GM12878 (cell line): Measurements from ENCODE around the gene CAMTA1. TPM values are rescaled to one million over a fixed set of nuclear protein-coding genes. Genes with fewer than 3 reads are reported as not detected.

Experiments
- ASH2L ChIP-seq: fragments of 300-600, 200-600 bp; sonication (generic); IDR thresholded peaks from 2 replicates; pipeline ENCODE4 v1.6.1; 2017; ENCODE audit warnings: low read depth, mild to moderate bottlenecking, borderline replicate concordance
- BMI1 ChIP-seq: fragments of 450-650 bp; IDR thresholded peaks from 2 replicates; pipeline ENCODE4 v1.6.1; 2016; ENCODE audit warnings: mild to moderate bottlenecking, moderate library complexity, borderline replicate concordance
- CBX3 ChIP-seq: fragments of 200-600 bp; sonication (generic); IDR thresholded peaks from 2 replicates; pipeline ENCODE4 v1.6.1; 2016; ENCODE audit warnings: low read depth, borderline replicate concordance
- CHD1 ChIP-seq: IDR thresholded peaks from 2 replicates; pipeline ENCODE4 v1.6.1; 2012; ENCODE audit warnings: low read depth, low read length, improper control_type of control experiment
- ETV6 ChIP-seq, 2 experiments: fragments of 450-650 bp in 1 of 2; IDR thresholded peaks in 1 of 2; conservative IDR thresholded peaks in 1 of 2; 2 replicates each; pipeline ENCODE4 v1.6.1; 2014; ENCODE audit warnings: antibody characterized with exemption in 1 of 2, borderline replicate concordance in 1 of 2, low read depth in 1 of 2, mild to moderate bottlenecking in 1 of 2, moderate library complexity in 1 of 2
- MYC ChIP-seq: IDR thresholded peaks from 2 replicates; pipeline ENCODE4 v1.6.1; 2011; ENCODE audit warnings: mild to moderate bottlenecking, low read length, moderate library complexity, inconsistent platforms; ENCODE audit not compliant: insufficient read depth, insufficient replicate concordance, insufficient read length, severe bottlenecking
- NFXL1 ChIP-seq: fragments of 450-650 bp; IDR thresholded peaks from 2 replicates; pipeline ENCODE4 v1.6.1; 2017; ENCODE audit warnings: antibody characterized with exemption, mild to moderate bottlenecking, borderline replicate concordance
- NFYB ChIP-seq: IDR thresholded peaks from 2 replicates; pipeline ENCODE4 v1.6.1; 2011; ENCODE audit warnings: low read depth, mild to moderate bottlenecking, low read length, improper control_type of control experiment, moderate library complexity; ENCODE audit not compliant: insufficient read depth
- NKRF ChIP-seq: fragments of 450-650 bp; conservative IDR thresholded peaks from 2 replicates; pipeline ENCODE4 v1.6.1; 2017; ENCODE audit warnings: mild to moderate bottlenecking, moderate library complexity
- polyA plus RNA-seq, 11 experiments: library from polyadenylated mRNA; depleted of rRNA in 4 of 11; unstranded in 6 of 11; stranded (reverse) in 5 of 11; fragments of >200 nt; fragmentation: Nextera tagmentation in 4 of 11; fragmentation: Illumina TruSeq in 1 of 11; extraction: Ambion mirVana in 4 of 11; extraction: Trizol in 1 of 11; gene quantifications; 1 replicate in 1 of 11; 2 replicates in 10 of 11; pipeline versions ENCODE4 v1.2.1 to v1.2.3, GENCODE V29; 2011 to 2016; ENCODE audit warnings: inconsistent platforms in 2 of 11, missing spikeins in 2 of 11, low read depth in 1 of 11
- total RNA-seq, 4 experiments: library from RNA; depleted of rRNA in 3 of 4; stranded (reverse); fragments of >200 nt in 3 of 4; fragmentation: Illumina TruSeq in 1 of 4; extraction: Trizol in 1 of 4; gene quantifications; 2 replicates each; pipeline versions ENCODE4 v1.2.1 to v1.2.3, GENCODE V29; 2013 to 2021
- TF ChIP-seq, protein P1 (sequence below): IDR thresholded peaks from 2 replicates; pipeline ENCODE4 v1.6.1; 2011; ENCODE audit warnings: mild to moderate bottlenecking, low read depth, low read length, moderate library complexity; ENCODE audit not compliant: insufficient replicate concordance
- TF ChIP-seq, protein P2 (sequence below): fragments of 450-650 bp; formaldehyde crosslinking; IDR thresholded peaks from 2 replicates; pipeline ENCODE4 v1.5.0; 2022; ENCODE audit warnings: mild to moderate bottlenecking, missing genetic modification characterization

The CAMTA1 gene
- total and polyA plus RNA-seq, 10 of the 15 experiments (the other 5 are each of a cell fraction or from before 2014, with no cell fraction given) = 37.7 to 148 (median 76.4) TPM

GRCh38 chr1:6979003-6979613, 193.9 kb downstream of the CAMTA1 start (continued):
- TF ChIP-seq NKRF (no peak), CHD1 (no peak), NFYB (no peak), CBX3 (no peak), ASH2L (no peak), MYC (no peak), BMI1 (no peak), ETV6 (conservative IDR thresholded peaks at IDR 0.05 in 1 of 2, IDR thresholded peaks at IDR 0.05 in 1 of 2; ENCODE audit: borderline replicate concordance in 1 of 2, low read depth in 1 of 2) (no peak), NFXL1 (no peak)
- TF ChIP-seq, protein P1, sequence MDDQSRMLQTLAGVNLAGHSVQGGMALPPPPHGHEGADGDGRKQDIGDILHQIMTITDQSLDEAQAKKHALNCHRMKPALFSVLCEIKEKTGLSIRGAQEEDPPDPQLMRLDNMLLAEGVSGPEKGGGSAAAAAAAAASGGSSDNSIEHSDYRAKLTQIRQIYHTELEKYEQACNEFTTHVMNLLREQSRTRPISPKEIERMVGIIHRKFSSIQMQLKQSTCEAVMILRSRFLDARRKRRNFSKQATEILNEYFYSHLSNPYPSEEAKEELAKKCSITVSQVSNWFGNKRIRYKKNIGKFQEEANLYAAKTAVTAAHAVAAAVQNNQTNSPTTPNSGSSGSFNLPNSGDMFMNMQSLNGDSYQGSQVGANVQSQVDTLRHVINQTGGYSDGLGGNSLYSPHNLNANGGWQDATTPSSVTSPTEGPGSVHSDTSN = no peak
- TF ChIP-seq, protein P2, sequence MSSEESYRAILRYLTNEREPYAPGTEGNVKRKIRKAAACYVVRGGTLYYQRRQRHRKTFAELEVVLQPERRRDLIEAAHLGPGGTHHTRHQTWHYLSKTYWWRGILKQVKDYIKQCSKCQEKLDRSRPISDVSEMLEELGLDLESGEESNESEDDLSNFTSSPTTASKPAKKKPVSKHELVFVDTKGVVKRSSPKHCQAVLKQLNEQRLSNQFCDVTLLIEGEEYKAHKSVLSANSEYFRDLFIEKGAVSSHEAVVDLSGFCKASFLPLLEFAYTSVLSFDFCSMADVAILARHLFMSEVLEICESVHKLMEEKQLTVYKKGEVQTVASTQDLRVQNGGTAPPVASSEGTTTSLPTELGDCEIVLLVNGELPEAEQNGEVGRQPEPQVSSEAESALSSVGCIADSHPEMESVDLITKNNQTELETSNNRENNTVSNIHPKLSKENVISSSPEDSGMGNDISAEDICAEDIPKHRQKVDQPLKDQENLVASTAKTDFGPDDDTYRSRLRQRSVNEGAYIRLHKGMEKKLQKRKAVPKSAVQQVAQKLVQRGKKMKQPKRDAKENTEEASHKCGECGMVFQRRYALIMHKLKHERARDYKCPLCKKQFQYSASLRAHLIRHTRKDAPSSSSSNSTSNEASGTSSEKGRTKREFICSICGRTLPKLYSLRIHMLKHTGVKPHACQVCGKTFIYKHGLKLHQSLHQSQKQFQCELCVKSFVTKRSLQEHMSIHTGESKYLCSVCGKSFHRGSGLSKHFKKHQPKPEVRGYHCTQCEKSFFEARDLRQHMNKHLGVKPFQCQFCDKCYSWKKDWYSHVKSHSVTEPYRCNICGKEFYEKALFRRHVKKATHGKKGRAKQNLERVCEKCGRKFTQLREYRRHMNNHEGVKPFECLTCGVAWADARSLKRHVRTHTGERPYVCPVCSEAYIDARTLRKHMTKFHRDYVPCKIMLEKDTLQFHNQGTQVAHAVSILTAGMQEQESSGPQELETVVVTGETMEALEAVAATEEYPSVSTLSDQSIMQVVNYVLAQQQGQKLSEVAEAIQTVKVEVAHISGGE (CRISPR knock-in tag) = no peak
